ENCODE measurements around the gene NAMPT.

NAMPT gene

DNA sequence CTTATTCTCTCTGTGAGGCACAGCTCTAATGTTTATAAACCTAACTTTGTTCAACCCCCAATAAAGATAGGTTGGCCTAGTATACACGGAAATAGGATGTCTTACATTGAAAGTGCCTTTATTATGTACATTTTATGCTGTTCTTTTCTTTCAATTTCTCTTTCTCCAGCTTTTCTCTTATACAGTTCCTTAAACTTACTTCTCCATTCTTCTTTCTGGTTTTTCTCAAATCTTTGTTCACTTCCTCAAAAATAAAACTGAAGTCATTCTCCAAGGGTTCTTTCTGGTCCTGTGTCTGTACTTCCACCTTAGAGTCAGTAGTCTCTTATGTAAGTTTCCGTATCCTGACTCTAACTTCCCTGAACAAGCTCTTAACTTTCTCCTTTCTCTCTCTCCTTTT, 29.2 kb upstream of the NAMPT start:
- H3K27ac ChIP-seq (replicated peaks), result peak overlapping the region; percentile 67
- DNase-seq (ENCODE audit: low read depth in 1 of 2, low spot score in 1 of 2), result peak; percentile 72 to 82

DNA sequence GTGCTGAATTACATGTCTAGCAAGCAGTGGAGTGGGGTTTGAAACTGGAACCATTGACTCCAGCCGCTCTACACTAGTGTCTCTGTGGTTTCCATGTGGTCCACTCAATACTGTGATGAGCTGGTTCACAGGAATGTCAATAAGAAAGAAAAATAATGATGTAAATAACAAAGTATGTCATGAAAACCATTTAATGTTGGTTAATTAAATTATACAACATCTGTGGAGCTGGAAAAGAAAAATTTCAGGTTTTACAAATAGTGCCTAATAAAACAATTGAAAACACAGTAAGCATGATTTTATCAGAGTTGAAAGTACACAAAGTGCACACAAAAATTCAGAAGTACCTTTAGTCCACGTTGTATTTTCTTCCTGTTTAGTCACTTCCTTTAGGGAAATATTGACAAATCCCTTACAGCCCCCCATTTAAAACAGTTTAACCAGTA, 28.7 kb upstream of the NAMPT start:
- Histone ChIP-seq H3K27me3 (ENCODE audit: insufficient read depth, poor library complexity, severe bottlenecking) (no peaks in the 10 kb centered on the region), H3K27ac (replicated peaks) (peak overlapping the region; percentile 67), H3K4me3 (replicated peaks; ENCODE audit: insufficient read depth, low read length) (no peak overlapping the region; the same call in 1 of the 2 replicates)
- TF ChIP-seq POLR2AphosphoS5 (IDR thresholded peaks at IDR 0.05; ENCODE audit: low read depth) (no peak), GABPA (IDR thresholded peaks at IDR 0.05; ENCODE audit: low read depth) (no peak), SPI1 (IDR thresholded peaks at IDR 0.05; ENCODE audit: borderline replicate concordance, low read depth) (no peak)
- TF ChIP-seq, protein P1, sequence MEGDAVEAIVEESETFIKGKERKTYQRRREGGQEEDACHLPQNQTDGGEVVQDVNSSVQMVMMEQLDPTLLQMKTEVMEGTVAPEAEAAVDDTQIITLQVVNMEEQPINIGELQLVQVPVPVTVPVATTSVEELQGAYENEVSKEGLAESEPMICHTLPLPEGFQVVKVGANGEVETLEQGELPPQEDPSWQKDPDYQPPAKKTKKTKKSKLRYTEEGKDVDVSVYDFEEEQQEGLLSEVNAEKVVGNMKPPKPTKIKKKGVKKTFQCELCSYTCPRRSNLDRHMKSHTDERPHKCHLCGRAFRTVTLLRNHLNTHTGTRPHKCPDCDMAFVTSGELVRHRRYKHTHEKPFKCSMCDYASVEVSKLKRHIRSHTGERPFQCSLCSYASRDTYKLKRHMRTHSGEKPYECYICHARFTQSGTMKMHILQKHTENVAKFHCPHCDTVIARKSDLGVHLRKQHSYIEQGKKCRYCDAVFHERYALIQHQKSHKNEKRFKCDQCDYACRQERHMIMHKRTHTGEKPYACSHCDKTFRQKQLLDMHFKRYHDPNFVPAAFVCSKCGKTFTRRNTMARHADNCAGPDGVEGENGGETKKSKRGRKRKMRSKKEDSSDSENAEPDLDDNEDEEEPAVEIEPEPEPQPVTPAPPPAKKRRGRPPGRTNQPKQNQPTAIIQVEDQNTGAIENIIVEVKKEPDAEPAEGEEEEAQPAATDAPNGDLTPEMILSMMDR (IDR thresholded peaks at IDR 0.05; ENCODE audit: insufficient read depth, low read length), result no peak
- TF ChIP-seq, protein P2, sequence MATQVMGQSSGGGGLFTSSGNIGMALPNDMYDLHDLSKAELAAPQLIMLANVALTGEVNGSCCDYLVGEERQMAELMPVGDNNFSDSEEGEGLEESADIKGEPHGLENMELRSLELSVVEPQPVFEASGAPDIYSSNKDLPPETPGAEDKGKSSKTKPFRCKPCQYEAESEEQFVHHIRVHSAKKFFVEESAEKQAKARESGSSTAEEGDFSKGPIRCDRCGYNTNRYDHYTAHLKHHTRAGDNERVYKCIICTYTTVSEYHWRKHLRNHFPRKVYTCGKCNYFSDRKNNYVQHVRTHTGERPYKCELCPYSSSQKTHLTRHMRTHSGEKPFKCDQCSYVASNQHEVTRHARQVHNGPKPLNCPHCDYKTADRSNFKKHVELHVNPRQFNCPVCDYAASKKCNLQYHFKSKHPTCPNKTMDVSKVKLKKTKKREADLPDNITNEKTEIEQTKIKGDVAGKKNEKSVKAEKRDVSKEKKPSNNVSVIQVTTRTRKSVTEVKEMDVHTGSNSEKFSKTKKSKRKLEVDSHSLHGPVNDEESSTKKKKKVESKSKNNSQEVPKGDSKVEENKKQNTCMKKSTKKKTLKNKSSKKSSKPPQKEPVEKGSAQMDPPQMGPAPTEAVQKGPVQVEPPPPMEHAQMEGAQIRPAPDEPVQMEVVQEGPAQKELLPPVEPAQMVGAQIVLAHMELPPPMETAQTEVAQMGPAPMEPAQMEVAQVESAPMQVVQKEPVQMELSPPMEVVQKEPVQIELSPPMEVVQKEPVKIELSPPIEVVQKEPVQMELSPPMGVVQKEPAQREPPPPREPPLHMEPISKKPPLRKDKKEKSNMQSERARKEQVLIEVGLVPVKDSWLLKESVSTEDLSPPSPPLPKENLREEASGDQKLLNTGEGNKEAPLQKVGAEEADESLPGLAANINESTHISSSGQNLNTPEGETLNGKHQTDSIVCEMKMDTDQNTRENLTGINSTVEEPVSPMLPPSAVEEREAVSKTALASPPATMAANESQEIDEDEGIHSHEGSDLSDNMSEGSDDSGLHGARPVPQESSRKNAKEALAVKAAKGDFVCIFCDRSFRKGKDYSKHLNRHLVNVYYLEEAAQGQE (IDR thresholded peaks at IDR 0.05; ENCODE audit: insufficient replicate concordance, low read depth), result no peak
- DNase-seq (ENCODE audit: low read depth in 1 of 2, low spot score in 1 of 2), result no peak

More for the DNA sequence above, 29.2 kb upstream of the NAMPT start:
- Histone ChIP-seq H3K4me3 (replicated peaks; ENCODE audit: insufficient read depth, low read length) (no peak overlapping the region; the same call in 1 of the 2 replicates), H3K27me3 (ENCODE audit: insufficient read depth, poor library complexity, severe bottlenecking) (no peaks in the 10 kb centered on the region)
- TF ChIP-seq, protein P2 (IDR thresholded peaks at IDR 0.05; ENCODE audit: insufficient replicate concordance, low read depth), result no peak
- peak; percentile 99 for TF ChIP-seq SPI1 (IDR thresholded peaks at IDR 0.05; ENCODE audit: borderline replicate concordance, low read depth)

DNA sequence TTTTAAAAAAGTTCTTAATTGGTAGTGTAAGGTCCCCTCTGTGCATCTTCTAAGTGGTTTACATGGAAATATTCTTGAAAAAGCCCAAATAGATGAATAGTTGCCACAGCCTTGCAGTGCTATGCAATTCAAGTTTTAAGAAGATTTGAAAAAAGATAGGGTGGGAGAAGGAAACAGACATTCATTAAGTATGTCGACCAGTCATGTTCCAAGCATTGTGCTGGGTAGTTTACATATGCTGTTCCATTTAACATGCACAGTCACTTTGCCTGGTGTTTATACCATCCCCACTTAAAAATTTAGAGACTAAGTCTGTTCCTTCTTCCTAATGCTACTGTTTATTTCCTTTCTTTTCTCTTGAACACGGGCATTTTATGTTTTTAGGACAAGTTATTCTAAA, 28.1 kb upstream of the NAMPT start:
- H3K27ac ChIP-seq (replicated peaks), result peak overlapping the region; percentile 67
- DNase-seq (ENCODE audit: low read depth in 1 of 2, low spot score in 1 of 2), result no peak

More for the DNA sequence above, 28.1 kb upstream of the NAMPT start:
- TF ChIP-seq GABPA (IDR thresholded peaks at IDR 0.05; ENCODE audit: low read depth), result no peak
- TF ChIP-seq SPI1 (IDR thresholded peaks at IDR 0.05; ENCODE audit: borderline replicate concordance, low read depth), result no peak
- TF ChIP-seq, protein P2 (IDR thresholded peaks at IDR 0.05; ENCODE audit: insufficient replicate concordance, low read depth), result no peak
- TF ChIP-seq POLR2AphosphoS5 (IDR thresholded peaks at IDR 0.05; ENCODE audit: low read depth), result no peak
- TF ChIP-seq, protein P1 (IDR thresholded peaks at IDR 0.05; ENCODE audit: insufficient read depth, low read length), result no peak
- no peak overlapping the region for H3K4me3 ChIP-seq (replicated peaks; ENCODE audit: insufficient read depth, low read length)
- no peaks in the 10 kb centered on the region for H3K27me3 ChIP-seq (ENCODE audit: insufficient read depth, poor library complexity, severe bottlenecking)
